Measurements from ENCODE around the gene SDK1.

The SDK1 gene

GRCh38 chr7:3880228-3880987, 579.4 kb downstream of the SDK1 start:
- no peak for DNase-seq (ENCODE audit: low spot score)

GRCh38 chr7:3882782-3883181, 581.7 kb downstream of the SDK1 start:
- DNase-seq (ENCODE audit: low spot score): no peak

DNA sequence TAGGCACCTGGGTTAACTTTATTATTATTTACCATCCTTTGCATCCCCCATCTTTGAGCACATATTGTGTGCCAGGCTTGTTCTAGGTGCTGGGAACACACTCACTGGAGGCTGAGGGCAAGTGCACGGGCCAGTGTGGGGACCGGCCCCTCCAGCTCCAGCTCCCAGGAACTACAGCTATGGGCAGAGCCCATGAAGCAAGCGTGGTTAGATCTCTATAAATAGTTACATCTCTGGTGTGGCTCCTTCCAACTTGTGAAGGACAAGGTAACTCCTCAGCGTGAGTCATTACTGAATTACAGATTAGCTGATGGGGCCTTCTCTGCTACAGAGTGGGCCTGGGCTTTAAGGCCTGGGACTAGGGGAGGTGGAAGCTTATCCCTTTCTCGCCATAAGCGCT, 583.5 kb downstream of the SDK1 start:
- no peak for DNase-seq (ENCODE audit: low spot score)

GRCh38 chr7:3887096-3887690, 586.1 kb downstream of the SDK1 start:
- no peak for DNase-seq (ENCODE audit: low spot score)

GRCh38 chr7:3888096-3888495, 587.0 kb downstream of the SDK1 start:
- DNase-seq (ENCODE audit: low spot score): no peak

DNA sequence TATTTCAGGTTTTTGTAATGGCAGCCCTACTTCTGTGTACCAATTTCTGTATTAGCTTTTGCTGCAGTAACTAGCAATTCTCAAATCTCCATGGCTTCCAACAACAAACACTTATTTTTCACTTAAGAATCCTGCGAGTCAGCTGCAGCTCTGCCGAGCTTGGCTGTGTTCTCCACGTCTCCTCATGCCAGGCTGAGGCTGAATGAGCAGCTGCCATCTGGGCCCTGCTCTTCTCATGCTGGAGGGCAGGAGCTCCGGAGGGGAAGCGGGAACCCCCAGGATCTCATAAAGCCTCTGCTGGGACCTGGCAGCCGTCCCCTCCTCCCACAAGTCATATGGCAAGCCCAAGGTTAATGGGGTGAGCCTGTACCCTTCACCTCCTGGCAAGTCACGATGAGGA, 591.1 kb downstream of the SDK1 start:
- DNase-seq (ENCODE audit: low spot score): no peak

DNA sequence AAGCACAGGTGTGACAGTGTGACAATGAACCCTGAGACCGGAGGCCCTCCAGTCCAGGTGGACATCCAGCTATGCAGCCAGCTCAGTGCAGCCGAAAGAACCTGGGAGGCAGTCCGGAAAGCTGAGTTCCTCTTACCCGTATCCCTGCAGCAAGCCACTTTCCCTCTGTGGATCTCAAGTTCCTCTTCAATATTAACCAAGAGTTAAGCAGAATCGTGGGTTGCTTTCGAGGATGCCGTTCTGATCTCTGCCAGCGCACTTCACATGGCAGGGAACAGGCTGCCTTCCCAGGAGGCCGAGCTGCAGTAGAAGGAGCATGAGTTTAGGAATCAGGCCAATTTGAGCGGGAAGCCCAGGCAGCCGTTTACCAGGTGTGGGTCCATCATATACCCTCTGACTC, 591.6 kb downstream of the SDK1 start:
- DNase-seq (ENCODE audit: low spot score): no peak

DNA sequence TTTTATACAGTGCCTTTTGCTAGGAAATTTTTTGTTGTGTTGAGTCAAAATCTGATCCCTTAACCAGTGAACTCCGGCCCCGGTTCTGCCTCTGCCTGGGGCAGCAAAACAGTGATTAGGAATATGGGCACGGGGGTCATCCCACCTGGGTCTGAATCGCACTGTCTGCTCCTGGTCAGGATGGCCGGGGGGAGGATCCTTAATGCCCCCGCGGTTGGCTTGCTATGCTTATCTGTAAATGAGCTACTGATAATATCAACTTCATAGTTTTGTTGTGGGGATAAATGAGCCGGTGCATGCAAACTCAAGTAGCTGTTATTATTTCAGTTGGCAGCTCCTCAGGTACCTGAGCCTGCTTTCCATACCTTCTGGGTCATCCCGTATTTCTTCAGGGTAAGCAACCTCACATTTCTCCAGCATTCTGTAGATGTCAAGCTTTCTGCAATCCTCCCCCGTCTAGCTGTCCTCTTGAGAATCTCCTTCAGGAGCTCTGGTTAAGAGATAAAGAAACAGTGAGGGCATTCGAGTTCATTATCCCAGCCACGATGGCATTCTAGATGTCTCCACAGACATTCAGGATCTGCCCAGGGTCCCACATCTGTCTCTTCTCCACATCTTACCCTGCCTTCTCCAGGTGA, 592.2 kb downstream of the SDK1 start:
- no peak for DNase-seq (ENCODE audit: low spot score)

DNA sequence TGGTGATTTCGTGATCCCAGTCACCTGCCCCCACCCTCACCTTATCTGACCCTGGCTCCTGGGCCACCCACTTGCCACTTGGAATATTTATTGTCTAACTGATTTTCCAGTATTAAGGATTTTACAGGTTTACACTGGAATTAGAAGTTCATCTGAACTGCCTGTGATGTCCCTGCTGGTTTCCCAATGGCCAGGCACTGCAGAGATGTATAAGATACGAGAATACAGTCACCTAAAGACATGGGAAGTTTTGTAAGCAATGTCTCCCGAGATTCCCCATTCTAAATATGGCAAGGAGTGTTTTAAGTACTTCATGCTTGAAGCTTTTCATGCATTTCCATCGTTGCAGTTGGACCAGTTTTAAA, 592.7 kb downstream of the SDK1 start:
- no peak for DNase-seq (ENCODE audit: low spot score)

DNA sequence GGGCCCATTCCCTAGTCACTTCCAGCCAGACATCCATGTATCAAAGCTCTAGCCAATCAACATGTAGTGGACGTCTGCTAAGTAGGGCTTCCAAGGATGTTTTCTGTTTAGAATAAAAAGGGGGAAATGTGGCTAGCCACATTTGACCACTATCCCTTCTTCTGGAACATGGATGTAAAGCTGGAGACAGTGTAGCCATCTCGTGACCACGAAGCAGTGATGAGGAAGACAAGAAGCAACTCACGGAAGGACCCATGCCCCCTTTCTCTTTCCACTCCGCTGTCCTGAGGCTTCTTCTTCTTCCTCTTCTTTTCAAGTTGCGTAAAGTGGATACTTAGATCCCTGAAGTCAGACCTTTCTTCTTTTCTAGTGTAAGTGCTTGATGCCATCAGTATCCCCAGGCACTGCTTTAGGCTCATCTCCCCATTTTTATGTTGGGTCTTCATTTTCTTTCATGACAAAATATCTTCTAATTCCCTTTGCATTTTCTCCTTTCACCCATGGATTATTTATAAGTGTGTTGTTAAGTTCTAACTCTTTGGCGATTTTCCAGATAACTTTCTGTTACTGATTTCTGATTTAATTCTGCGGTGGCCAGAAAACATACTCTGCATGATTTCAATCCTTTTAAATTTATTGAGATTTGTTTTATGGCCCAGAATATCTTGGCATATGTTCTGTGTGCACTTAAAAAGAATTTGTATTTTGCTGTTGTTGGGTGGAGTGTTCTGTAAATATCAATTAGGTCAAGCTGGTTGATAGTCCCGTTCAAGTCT, 594.5 kb downstream of the SDK1 start:
- no peak for DNase-seq (ENCODE audit: low spot score)

GRCh38 chr7:3896169-3896765, 595.2 kb downstream of the SDK1 start:
- DNase-seq (ENCODE audit: low spot score): no peak

GRCh38 chr7:3897430-3898372, 596.6 kb downstream of the SDK1 start:
- DNase-seq (ENCODE audit: low spot score): peak; percentile 37

- no peak for DNase-seq (ENCODE audit: low spot score)
These were observed 598.5 kb downstream of the SDK1 start for GRCh38 chr7:3899559-3899991.

DNA sequence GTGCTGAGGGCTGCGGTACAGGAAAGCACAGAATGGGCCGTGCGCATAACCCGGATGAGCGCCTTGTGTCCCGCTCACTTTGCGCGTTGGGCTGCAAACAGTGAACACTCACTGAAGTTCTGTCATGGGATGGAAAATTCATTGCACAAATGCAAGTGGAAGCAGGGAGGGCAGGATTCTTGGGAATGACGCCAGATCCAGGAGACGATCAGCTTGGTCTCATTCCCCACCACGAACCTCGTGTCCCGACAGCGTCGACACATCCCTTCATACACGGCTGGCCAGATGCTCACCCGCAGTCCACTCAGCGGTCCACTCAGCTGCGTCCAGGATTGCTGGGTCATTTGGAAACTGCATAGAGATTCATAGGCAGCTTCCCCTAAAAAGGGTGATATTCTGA, 607.1 kb downstream of the SDK1 start:
- DNase-seq (ENCODE audit: low spot score): no peak

DNA sequence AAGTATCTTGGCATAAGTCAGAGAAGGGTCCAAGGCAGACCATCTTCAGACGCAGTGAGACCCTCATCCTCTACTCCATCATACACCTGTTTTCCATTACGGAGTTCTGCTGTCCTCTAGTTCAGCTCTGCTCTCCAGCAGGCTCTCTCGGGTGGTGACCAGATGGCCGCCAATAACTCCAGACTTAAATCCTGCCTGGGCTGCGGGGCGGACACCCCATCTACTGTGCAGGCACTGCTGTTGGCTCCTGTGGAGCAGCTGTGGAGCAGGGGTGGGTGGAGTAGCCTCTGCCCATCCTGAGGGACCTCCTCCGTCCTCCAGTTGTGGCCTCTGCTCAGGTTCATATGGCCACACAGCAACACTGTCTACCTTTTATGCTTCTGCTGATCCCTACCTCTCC, 608.1 kb downstream of the SDK1 start:
- DNase-seq (ENCODE audit: low spot score): no peak

DNA sequence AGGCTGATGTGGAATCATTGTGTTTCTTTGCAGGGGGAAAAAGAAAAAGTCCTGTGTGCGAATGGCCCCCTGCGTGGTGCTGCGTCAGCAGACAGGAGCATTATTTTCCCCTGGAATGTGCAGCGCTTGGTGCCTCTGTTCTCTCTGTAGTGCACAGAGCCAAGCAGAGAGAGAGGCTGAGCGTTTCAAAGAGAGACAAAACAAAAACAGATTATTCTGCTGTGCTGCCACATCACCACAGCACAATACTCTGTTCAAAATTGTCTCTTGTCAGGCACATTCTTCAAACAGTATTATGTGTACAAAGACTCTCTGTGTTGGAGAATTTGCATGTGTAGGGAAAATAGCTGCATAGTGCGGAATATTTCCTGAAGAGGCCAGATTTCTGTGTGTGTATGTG, 609.0 kb downstream of the SDK1 start:
- DNase-seq (ENCODE audit: low spot score): no peak

- no peak for DNase-seq (ENCODE audit: low spot score)
These were observed 610.6 kb downstream of the SDK1 start for GRCh38 chr7:3911685-3912084.

GRCh38 chr7:3912291-3912690, 611.2 kb downstream of the SDK1 start:
- DNase-seq (ENCODE audit: low spot score): no peak

- DNase-seq (ENCODE audit: low spot score): no peak
These were observed 613.2 kb downstream of the SDK1 start for GRCh38 chr7:3914051-3914775.

- DNase-seq (ENCODE audit: low spot score): no peak
These were observed 614.4 kb downstream of the SDK1 start for GRCh38 chr7:3915337-3915878.
